ACHN (cell line): ENCODE data around the gene CD86.
"Not testable (repeated sequence)": the region's sequence is repeated elsewhere in the genome, so short reads cannot be mapped to it uniquely, and the experiment has no call there.

Experiments used
- DNase-seq: peaks from one replicate; pipeline ENCODE4 v3.0.0-alpha.2; 2015
- in situ Hi-C: cut with HindIII; loops from 2 replicates; pipeline ENCODE4 v1.10.0; 2017; ENCODE audit warnings: low sequenced_read_pairs, low pct_ligation_motif_present, low pct_unique_long_range_greater_than_20kb

Gene CD86

GRCh38 chr3:122055215-122055614 lies at the start of gene CD86:
CD86 (plus strand) TSS chr3:122055362; CDS start chr3:122055490, 128 bp downstream.
- in situ Hi-C loops: no loop called here
- no peak for DNase-seq

- in situ Hi-C loops: no loop called here
- DNase-seq: no peak
Measured at GRCh38 chr3:122006267-122006666, 48.9 kb upstream of the CD86 start.

GRCh38 chr3:122008166-122008565 lies 47.0 kb upstream of the CD86 start:
- no peak for DNase-seq
- in situ Hi-C loops: no loop called here

- in situ Hi-C loops: no loop called here
- DNase-seq: no peak
Measured at GRCh38 chr3:122010506-122010905, 44.7 kb upstream of the CD86 start.

GRCh38 chr3:122011396-122011795 lies 43.8 kb upstream of the CD86 start:
- DNase-seq: no peak
- in situ Hi-C loops: no loop called here

- no peak for DNase-seq
- in situ Hi-C loops: no loop called here
Measured at GRCh38 chr3:122012821-122013220, 42.3 kb upstream of the CD86 start.

GRCh38 chr3:122013448-122013925 lies 41.7 kb upstream of the CD86 start:
- DNase-seq: no peak
- in situ Hi-C loops: no loop called here

GRCh38 chr3:122014741-122015140 lies 40.4 kb upstream of the CD86 start:
- in situ Hi-C loops: no loop called here
- DNase-seq: no peak

- in situ Hi-C loops: no loop called here
- no peak for DNase-seq
Measured at GRCh38 chr3:122019493-122019892, 35.7 kb upstream of the CD86 start.

GRCh38 chr3:122021037-122021436 lies 34.1 kb upstream of the CD86 start:
- in situ Hi-C loops: no loop called here
- no peak for DNase-seq

- in situ Hi-C loops: no loop called here
- DNase-seq: no peak
Measured at GRCh38 chr3:122021811-122022401, 33.3 kb upstream of the CD86 start, which contains the start of gene ILDR1. ILDR1 (minus strand) TSS chr3:122022247; CDS start chr3:122022077, 170 bp downstream.

- in situ Hi-C loops: no loop called here
- no peak for DNase-seq
Measured at GRCh38 chr3:122023335-122023910, 31.7 kb upstream of the CD86 start.

- in situ Hi-C loops: no loop called here
Measured at GRCh38 chr3:122024800-122025199, 30.4 kb upstream of the CD86 start.

GRCh38 chr3:122025296-122025695 lies 29.9 kb upstream of the CD86 start:
- DNase-seq: no peak
- in situ Hi-C loops: no loop called here

More at GRCh38 chr3:122024800-122025199, 30.4 kb upstream of the CD86 start:
- DNase-seq: no peak

- no peak for DNase-seq
- in situ Hi-C loops: no loop called here
Measured at GRCh38 chr3:122030381-122031122, 24.6 kb upstream of the CD86 start.

- in situ Hi-C loops: no loop called here
- no peak for DNase-seq
Measured at GRCh38 chr3:122031123-122031468, 24.1 kb upstream of the CD86 start.

- no peak for DNase-seq
- in situ Hi-C loops: no loop called here
Measured at GRCh38 chr3:122032531-122032930, 22.6 kb upstream of the CD86 start.

GRCh38 chr3:122033023-122033422 lies 22.1 kb upstream of the CD86 start:
- in situ Hi-C loops: no loop called here
- DNase-seq: no peak

GRCh38 chr3:122047296-122047695 lies 7.9 kb upstream of the CD86 start:
- DNase-seq, in situ Hi-C loops: not testable (repeated sequence)

- DNase-seq, in situ Hi-C loops: not testable (repeated sequence)
Measured at GRCh38 chr3:122047773-122048172, 7.4 kb upstream of the CD86 start.
